ENCODE results near the gene GLRX3.

GLRX3 gene

GRCh38 chr10:130189608-130190054, 53.4 kb downstream of the GLRX3 start:
- H3K27ac ChIP-seq = no peak overlapping the region
- H3K4me3 ChIP-seq (ENCODE audit: low read depth, low read length) = no peak overlapping the region
- H3K36me3 ChIP-seq = no peaks in the 10 kb centered on the region
- no peaks in the 10 kb centered on the region for H3K9me3 ChIP-seq (ENCODE audit: severe bottlenecking)
- no peak for TF ChIP-seq CTCF (IDR thresholded peaks at IDR 0.05; ENCODE audit: low read depth, low read length)
- no peak for DNase-seq
- no peaks in the 10 kb centered on the region for H3K27me3 ChIP-seq (ENCODE audit: insufficient read depth, low read depth, severe bottlenecking)

GRCh38 chr10:130190055-130190736, 54.0 kb downstream of the GLRX3 start:
- peak; percentile 98 for TF ChIP-seq CTCF (IDR thresholded peaks at IDR 0.05; ENCODE audit: low read depth, low read length)
- Histone ChIP-seq H3K4me3 (ENCODE audit: low read depth, low read length) (peak overlapping the region; percentile 51), H3K27ac (peak overlapping the region; percentile 65), H3K36me3 (no peaks in the 10 kb centered on the region), H3K9me3 (ENCODE audit: severe bottlenecking) (no peaks in the 10 kb centered on the region), H3K27me3 (ENCODE audit: insufficient read depth, low read depth, severe bottlenecking) (no peaks in the 10 kb centered on the region)
- DNase-seq = peak; percentile 82

GRCh38 chr10:130190737-130191115, 54.5 kb downstream of the GLRX3 start:
- Histone ChIP-seq H3K4me3 (ENCODE audit: low read depth, low read length) (peak overlapping the region; percentile 51), H3K9me3 (ENCODE audit: severe bottlenecking) (no peaks in the 10 kb centered on the region), H3K27ac (peak overlapping the region; percentile 65), H3K27me3 (ENCODE audit: insufficient read depth, low read depth, severe bottlenecking) (no peaks in the 10 kb centered on the region), H3K36me3 (no peaks in the 10 kb centered on the region)
- no peak for DNase-seq
- TF ChIP-seq CTCF (IDR thresholded peaks at IDR 0.05; ENCODE audit: low read depth, low read length) = no peak

- no peak overlapping the region for H3K27ac ChIP-seq
- no peaks in the 10 kb centered on the region for H3K27me3 ChIP-seq (ENCODE audit: insufficient read depth, low read depth, severe bottlenecking)
- H3K4me3 ChIP-seq (ENCODE audit: low read depth, low read length) = no peak overlapping the region
- no peaks in the 10 kb centered on the region for H3K9me3 ChIP-seq (ENCODE audit: severe bottlenecking)
- H3K36me3 ChIP-seq = no peaks in the 10 kb centered on the region
- no peak for TF ChIP-seq CTCF (IDR thresholded peaks at IDR 0.05; ENCODE audit: low read depth, low read length)
- no peak for DNase-seq
These were observed 55.2 kb downstream of the GLRX3 start for GRCh38 chr10:130191380-130191779.

- no peaks in the 10 kb centered on the region for H3K27me3 ChIP-seq (ENCODE audit: insufficient read depth, low read depth, severe bottlenecking)
- DNase-seq = no peak
- no peak overlapping the region for H3K27ac ChIP-seq
- H3K36me3 ChIP-seq = no peaks in the 10 kb centered on the region
- no peak for TF ChIP-seq CTCF (IDR thresholded peaks at IDR 0.05; ENCODE audit: low read depth, low read length)
- H3K4me3 ChIP-seq (ENCODE audit: low read depth, low read length) = no peak overlapping the region
- no peaks in the 10 kb centered on the region for H3K9me3 ChIP-seq (ENCODE audit: severe bottlenecking)
These were observed 56.2 kb downstream of the GLRX3 start for GRCh38 chr10:130192276-130192848.
